Amygdala (tissue), 56 donors: ENCODE results near the gene TMPRSS6.
A peak's percentile ranks its signal among the peaks of the same experiment; 100 is the strongest.

ENCODE experiments used
- DNase-seq, 56 donors: peaks; one replicate each; lab custom pipeline; 2025; lab: John Stamatoyannopoulos, UW

Gene TMPRSS6

GRCh38 chr22:37019309-37020191, 90.0 kb downstream of the TMPRSS6 start, which contains the start of the genes MPST and TST:
MPST (plus strand) TSS chr22:37019742; CDS start chr22:37019837, 95 bp downstream.
TST (minus strand) TSS chr22:37019447; CDS start chr22:37018732, 715 bp downstream.
- peak in 53 of 56 donors; percentile 30 to 86 (median 69) for DNase-seq

- peak in 31 of 56 donors; percentile 13 to 67 (median 38) for DNase-seq
Measured at GRCh38 chr22:37018815-37019308, 90.7 kb downstream of the TMPRSS6 start.

GRCh38 chr22:37018086-37018814, 91.3 kb downstream of the TMPRSS6 start:
- DNase-seq = peak in 3 of 56 donors; percentile 39 to 54 (median 45)

GRCh38 chr22:37017356-37017755, 92.2 kb downstream of the TMPRSS6 start:
- DNase-seq = peak in 3 of 56 donors; percentile 20 to 27 (median 21)

GRCh38 chr22:37016134-37016910, 93.2 kb downstream of the TMPRSS6 start:
- no peak for DNase-seq

- no peak for DNase-seq
Measured at GRCh38 chr22:37015587-37015878, 94.0 kb downstream of the TMPRSS6 start.
